HepG2 (cell line): ENCODE data around the gene VAMP5. TPM values are rescaled to one million over a fixed set of nuclear protein-coding genes. Genes with fewer than 3 reads are reported as not detected.

Experiments
- GFI1 ChIP-seq: sonication (generic); formaldehyde crosslinking; IDR thresholded peaks from 2 replicates; pipeline ENCODE4 v1.5.0; 2020; ENCODE audit warnings: missing genetic modification reagents, mild to moderate bottlenecking, borderline replicate concordance
- IRX3 ChIP-seq: sonication (generic); formaldehyde crosslinking; IDR thresholded peaks from 2 replicates; pipeline ENCODE4 v1.8.1; 2023; ENCODE audit warnings: mild to moderate bottlenecking, low read depth, missing genetic modification reagents, borderline replicate concordance
- PCBP1 ChIP-seq: fragments of 200-400 bp; formaldehyde crosslinking; IDR thresholded peaks from 2 replicates; pipeline ENCODE4 v1.6.1; 2017; ENCODE audit warnings: mild to moderate bottlenecking, low read depth, low read length, borderline replicate concordance
- SNRNP70 ChIP-seq: fragments of 200-400 bp; formaldehyde crosslinking; IDR thresholded peaks from 2 replicates; pipeline ENCODE4 v1.6.1; 2017; ENCODE audit warnings: mild to moderate bottlenecking, low read depth, low read length, moderate library complexity
- ZNF10 ChIP-seq: sonication (generic); formaldehyde crosslinking; IDR thresholded peaks from 2 replicates; pipeline ENCODE4 v1.4.0; 2020; ENCODE audit warnings: mild to moderate bottlenecking, low read depth, missing genetic modification reagents, borderline replicate concordance
- ZNF879 ChIP-seq: sonication (generic); formaldehyde crosslinking; IDR thresholded peaks from 2 replicates; pipeline ENCODE4 v1.8.1; 2023; ENCODE audit warnings: missing genetic modification reagents
- polyA plus RNA-seq, 8 experiments: library from polyadenylated mRNA; depleted of rRNA in 3 of 8; stranded (reverse) in 7 of 8; unstranded in 1 of 8; fragments of >200 nt; fragmentation: Illumina TruSeq in 4 of 8; extraction: Trizol in 4 of 8; gene quantifications; 2 replicates each; pipeline versions ENCODE4 v1.2.1 to v1.2.3, GENCODE V29; 2011 to 2016; ENCODE audit warnings: low read depth in 4 of 8, missing spikeins in 1 of 8, mixed read lengths in 1 of 8; ENCODE audit not compliant: insufficient read depth in 1 of 8
- total RNA-seq, 5 experiments: library from RNA; depleted of rRNA; stranded (reverse); fragments of >200 nt; fragmentation: Illumina TruSeq; extraction: Trizol; gene quantifications; 2 replicates each; pipeline ENCODE4 v1.2.3, GENCODE V29; 2016; ENCODE audit warnings: low read depth in 1 of 5
- TF ChIP-seq, protein P1 (sequence below): sonication (generic); formaldehyde crosslinking; IDR thresholded peaks from 2 replicates; pipeline ENCODE4 v1.4.0; 2020; ENCODE audit warnings: mild to moderate bottlenecking, missing genetic modification reagents, borderline replicate concordance
- TF ChIP-seq, protein P2 (sequence below): IDR thresholded peaks from 2 replicates; pipeline ENCODE4 v1.6.1; 2018; ENCODE audit warnings: missing genetic modification reagents
- TF ChIP-seq, protein P3 (sequence below): sonication (generic); formaldehyde crosslinking; IDR thresholded peaks from 2 replicates; pipeline ENCODE4 v1.4.0; 2020; ENCODE audit warnings: missing genetic modification reagents, mild to moderate bottlenecking, borderline replicate concordance
- TF ChIP-seq, protein P4 (sequence below): sonication (generic); formaldehyde crosslinking; IDR thresholded peaks from 2 replicates; pipeline ENCODE4 v1.4.0; 2020; ENCODE audit warnings: missing genetic modification reagents
- TF ChIP-seq, protein P5 (sequence below): sonication (generic); formaldehyde crosslinking; IDR thresholded peaks from 2 replicates; pipeline ENCODE4 v1.4.0; 2020; ENCODE audit warnings: missing genetic modification reagents, mild to moderate bottlenecking, borderline replicate concordance
- TF ChIP-seq, protein P6 (sequence below): sonication (generic); formaldehyde crosslinking; IDR thresholded peaks from 2 replicates; pipeline ENCODE4 v1.4.0; 2020; ENCODE audit warnings: missing genetic modification reagents, borderline replicate concordance

VAMP5 gene
- total and polyA plus RNA-seq, 2 of the 13 experiments (the other 11 are each of a cell fraction or from before 2014, with no cell fraction given): 7.2 to 56.7 TPM

DNA sequence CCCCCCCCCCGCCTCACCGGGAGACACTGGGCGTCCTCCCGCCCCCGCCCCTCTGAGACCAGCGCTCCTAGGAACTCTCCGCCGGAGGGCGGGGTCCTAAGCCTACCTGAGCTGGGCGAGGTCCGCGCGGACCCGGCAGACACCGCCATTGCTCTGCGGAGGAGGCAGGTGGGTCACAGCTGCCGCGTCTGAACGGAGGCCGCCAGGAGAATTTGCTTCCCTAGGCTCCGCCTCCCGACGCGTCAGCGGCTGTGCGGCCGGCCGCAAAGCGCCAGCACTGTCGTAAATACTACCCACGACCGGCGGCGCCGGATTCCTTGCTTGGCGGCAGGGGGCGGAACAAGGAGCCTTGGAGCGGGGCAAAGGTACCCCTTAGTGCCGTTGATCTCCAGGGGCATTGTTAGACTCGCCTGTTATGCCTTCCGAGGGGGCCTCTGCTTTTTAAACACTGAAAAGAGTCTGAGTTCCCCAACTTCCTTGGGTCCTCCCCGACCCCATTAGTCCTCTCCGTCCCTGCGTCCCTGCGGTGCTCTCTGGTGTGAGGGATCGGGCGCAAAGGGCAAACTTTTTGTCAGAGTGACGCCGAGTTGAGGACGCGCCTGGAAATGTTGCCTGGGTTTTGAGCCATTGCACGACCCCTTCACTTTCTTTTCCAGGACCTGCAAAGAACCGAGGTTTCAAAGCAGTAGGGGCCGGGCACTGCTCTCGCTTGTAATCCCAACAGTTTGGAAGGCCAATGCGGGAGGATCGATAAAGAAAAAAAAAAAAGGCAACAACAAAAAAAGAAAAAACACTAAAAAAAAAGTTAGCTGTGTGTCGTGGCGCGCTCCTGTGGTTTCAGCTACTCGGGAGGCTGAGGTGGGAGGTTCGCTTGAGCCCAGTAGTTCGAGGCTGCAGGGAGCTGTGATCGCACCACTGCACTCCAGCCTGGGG, 22.7 kb upstream of the VAMP5 start, which contains the start of gene GGCX (continued):
- TF ChIP-seq PCBP1: 0 out of 2 replicates have a peak, but pooled peaks have one; percentile 49
- no peak for TF ChIP-seq SNRNP70
- TF ChIP-seq IRX3: peak; percentile 80; the same call in 1 of the 2 replicates
- TF ChIP-seq, protein P1, sequence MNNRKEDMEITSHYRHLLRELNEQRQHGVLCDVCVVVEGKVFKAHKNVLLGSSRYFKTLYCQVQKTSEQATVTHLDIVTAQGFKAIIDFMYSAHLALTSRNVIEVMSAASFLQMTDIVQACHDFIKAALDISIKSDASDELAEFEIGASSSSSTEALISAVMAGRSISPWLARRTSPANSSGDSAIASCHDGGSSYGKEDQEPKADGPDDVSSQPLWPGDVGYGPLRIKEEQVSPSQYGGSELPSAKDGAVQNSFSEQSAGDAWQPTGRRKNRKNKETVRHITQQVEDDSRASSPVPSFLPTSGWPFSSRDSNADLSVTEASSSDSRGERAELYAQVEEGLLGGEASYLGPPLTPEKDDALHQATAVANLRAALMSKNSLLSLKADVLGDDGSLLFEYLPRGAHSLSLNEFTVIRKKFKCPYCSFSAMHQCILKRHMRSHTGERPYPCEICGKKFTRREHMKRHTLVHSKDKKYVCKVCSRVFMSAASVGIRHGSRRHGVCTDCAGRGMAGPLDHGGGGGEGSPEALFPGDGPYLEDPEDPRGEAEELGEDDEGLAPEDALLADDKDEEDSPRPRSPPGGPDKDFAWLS (CRISPR knock-in tag): no peak; the same call in 1 of the 2 replicates
- TF ChIP-seq ZNF10 (CRISPR knock-in tag): no peak
- TF ChIP-seq ZNF879 (CRISPR knock-in tag): no peak
- TF ChIP-seq, protein P2, sequence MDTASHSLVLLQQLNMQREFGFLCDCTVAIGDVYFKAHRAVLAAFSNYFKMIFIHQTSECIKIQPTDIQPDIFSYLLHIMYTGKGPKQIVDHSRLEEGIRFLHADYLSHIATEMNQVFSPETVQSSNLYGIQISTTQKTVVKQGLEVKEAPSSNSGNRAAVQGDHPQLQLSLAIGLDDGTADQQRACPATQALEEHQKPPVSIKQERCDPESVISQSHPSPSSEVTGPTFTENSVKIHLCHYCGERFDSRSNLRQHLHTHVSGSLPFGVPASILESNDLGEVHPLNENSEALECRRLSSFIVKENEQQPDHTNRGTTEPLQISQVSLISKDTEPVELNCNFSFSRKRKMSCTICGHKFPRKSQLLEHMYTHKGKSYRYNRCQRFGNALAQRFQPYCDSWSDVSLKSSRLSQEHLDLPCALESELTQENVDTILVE (CRISPR knock-in tag): peak; percentile 75
- TF ChIP-seq, protein P3, sequence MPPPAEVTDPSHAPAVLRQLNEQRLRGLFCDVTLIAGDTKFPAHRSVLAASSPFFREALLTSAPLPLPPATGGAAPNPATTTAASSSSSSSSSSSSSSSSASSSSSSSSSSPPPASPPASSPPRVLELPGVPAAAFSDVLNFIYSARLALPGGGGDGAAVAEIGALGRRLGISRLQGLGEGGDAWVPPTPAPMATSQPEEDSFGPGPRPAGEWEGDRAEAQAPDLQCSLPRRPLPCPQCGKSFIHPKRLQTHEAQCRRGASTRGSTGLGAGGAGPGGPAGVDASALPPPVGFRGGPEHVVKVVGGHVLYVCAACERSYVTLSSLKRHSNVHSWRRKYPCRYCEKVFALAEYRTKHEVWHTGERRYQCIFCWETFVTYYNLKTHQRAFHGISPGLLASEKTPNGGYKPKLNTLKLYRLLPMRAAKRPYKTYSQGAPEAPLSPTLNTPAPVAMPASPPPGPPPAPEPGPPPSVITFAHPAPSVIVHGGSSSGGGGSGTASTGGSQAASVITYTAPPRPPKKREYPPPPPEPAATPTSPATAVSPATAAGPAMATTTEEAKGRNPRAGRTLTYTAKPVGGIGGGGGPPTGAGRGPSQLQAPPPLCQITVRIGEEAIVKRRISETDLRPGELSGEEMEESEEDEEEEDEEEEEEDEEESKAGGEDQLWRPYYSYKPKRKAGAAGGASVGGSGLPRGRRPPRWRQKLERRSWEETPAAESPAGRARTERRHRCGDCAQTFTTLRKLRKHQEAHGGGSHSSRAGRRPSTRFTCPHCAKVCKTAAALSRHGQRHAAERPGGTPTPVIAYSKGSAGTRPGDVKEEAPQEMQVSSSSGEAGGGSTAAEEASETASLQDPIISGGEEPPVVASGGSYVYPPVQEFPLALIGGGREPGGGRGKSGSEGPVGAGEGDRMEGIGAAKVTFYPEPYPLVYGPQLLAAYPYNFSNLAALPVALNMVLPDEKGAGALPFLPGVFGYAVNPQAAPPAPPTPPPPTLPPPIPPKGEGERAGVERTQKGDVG (CRISPR knock-in tag): peak; percentile 84; the same call in 1 of the 2 replicates
- TF ChIP-seq, protein P4, sequence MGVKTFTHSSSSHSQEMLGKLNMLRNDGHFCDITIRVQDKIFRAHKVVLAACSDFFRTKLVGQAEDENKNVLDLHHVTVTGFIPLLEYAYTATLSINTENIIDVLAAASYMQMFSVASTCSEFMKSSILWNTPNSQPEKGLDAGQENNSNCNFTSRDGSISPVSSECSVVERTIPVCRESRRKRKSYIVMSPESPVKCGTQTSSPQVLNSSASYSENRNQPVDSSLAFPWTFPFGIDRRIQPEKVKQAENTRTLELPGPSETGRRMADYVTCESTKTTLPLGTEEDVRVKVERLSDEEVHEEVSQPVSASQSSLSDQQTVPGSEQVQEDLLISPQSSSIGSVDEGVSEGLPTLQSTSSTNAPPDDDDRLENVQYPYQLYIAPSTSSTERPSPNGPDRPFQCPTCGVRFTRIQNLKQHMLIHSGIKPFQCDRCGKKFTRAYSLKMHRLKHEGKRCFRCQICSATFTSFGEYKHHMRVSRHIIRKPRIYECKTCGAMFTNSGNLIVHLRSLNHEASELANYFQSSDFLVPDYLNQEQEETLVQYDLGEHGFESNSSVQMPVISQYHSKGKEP (CRISPR knock-in tag): no peak; the same call in 1 of the 2 replicates
- TF ChIP-seq, protein P5, sequence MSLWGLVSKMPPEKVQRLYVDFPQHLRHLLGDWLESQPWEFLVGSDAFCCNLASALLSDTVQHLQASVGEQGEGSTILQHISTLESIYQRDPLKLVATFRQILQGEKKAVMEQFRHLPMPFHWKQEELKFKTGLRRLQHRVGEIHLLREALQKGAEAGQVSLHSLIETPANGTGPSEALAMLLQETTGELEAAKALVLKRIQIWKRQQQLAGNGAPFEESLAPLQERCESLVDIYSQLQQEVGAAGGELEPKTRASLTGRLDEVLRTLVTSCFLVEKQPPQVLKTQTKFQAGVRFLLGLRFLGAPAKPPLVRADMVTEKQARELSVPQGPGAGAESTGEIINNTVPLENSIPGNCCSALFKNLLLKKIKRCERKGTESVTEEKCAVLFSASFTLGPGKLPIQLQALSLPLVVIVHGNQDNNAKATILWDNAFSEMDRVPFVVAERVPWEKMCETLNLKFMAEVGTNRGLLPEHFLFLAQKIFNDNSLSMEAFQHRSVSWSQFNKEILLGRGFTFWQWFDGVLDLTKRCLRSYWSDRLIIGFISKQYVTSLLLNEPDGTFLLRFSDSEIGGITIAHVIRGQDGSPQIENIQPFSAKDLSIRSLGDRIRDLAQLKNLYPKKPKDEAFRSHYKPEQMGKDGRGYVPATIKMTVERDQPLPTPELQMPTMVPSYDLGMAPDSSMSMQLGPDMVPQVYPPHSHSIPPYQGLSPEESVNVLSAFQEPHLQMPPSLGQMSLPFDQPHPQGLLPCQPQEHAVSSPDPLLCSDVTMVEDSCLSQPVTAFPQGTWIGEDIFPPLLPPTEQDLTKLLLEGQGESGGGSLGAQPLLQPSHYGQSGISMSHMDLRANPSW (CRISPR knock-in tag): peak; percentile 86; the same call in 1 of the 2 replicates
- TF ChIP-seq, protein P6, sequence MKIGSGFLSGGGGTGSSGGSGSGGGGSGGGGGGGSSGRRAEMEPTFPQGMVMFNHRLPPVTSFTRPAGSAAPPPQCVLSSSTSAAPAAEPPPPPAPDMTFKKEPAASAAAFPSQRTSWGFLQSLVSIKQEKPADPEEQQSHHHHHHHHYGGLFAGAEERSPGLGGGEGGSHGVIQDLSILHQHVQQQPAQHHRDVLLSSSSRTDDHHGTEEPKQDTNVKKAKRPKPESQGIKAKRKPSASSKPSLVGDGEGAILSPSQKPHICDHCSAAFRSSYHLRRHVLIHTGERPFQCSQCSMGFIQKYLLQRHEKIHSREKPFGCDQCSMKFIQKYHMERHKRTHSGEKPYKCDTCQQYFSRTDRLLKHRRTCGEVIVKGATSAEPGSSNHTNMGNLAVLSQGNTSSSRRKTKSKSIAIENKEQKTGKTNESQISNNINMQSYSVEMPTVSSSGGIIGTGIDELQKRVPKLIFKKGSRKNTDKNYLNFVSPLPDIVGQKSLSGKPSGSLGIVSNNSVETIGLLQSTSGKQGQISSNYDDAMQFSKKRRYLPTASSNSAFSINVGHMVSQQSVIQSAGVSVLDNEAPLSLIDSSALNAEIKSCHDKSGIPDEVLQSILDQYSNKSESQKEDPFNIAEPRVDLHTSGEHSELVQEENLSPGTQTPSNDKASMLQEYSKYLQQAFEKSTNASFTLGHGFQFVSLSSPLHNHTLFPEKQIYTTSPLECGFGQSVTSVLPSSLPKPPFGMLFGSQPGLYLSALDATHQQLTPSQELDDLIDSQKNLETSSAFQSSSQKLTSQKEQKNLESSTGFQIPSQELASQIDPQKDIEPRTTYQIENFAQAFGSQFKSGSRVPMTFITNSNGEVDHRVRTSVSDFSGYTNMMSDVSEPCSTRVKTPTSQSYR (CRISPR knock-in tag): 0 out of 2 replicates have a peak, but pooled peaks have one; percentile 20
- TF ChIP-seq GFI1 (CRISPR knock-in tag): no peak
